DMS153 treated with DMSO at 0.1 percent for 48 hours (cell line): Measurements from ENCODE around the gene DLG4.

ENCODE experiments used
- DNase-seq: peaks from one replicate; lab custom pipeline; 2025; ENCODE audit not compliant: unreplicated experiment; lab: John Stamatoyannopoulos, UW

The DLG4 gene

DNA sequence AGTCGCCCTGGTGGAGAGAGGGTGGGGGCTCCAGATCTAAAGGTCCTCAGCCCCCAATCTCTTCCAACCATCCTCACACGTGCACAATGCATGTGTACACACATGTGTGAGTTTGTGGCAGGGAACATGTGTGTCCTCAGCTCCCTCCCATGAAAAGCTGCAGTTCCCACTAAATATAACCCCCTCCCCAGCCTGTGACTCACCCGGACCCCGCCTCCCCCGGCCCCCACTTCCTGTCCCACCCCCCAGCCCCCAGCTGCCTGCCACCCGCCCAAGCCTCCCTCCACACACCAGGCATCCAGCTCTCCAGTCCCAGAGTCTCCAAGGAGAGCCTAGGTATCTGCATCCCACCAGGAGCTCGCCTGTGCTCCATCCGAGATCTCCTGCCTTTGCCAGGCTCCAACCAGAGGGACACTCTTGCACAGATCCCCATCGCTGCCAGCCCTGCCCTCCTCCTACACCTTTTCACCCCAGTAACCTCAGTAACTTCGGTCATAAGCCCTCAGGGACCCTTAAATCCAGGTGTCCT lies 3.9 kb downstream of the DLG4 start:
- DNase-seq, result no peak

GRCh38 chr17:7215136-7215638 lies 4.4 kb downstream of the DLG4 start:
- DNase-seq, result no peak

DNA sequence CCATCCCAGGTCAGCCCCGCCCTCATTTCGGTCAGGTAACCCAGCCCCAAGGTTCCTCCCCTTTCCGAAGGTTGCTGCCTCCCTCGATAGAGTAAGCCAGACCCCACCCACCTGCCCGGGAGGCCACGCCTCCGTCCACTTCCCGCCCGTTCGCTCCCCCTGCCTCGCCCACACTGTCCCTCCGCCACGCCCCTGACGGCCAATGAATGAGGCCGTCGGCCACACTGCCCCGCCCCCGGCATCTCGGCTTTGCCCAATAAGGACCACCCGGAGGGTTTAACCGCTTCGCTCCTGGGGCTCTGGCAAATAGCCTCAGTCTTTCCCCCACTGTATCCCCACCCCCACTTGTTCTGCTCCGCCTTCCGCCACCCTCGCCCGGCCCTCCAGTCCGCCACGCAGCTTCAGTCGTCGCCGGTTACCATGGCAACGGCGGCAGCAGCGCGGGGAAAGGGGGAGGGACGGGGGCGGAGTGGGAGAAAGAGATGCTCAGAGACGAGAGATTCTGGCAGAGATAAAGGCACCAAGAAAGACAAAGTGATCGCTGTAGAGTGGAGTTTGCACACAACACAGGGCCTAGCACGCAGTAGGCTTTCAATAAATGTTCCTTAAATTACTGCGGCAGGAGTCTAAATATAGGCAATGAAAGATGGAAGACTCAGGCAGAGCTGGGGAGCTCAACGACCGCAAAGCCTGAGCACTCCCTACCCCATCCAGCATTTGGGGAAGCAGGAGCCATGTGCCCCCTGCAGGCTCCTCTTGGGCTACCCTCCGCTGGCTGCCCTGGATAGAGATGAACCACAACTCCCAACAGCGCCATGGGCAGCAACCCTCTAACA lies 5.1 kb downstream of the DLG4 start:
- peak; percentile 84 for DNase-seq

GRCh38 chr17:7213895-7214299 lies 5.7 kb downstream of the DLG4 start:
- peak; percentile 84 for DNase-seq

- no peak for DNase-seq
These were observed 8.0 kb downstream of the DLG4 start for GRCh38 chr17:7211491-7212273.

DNA sequence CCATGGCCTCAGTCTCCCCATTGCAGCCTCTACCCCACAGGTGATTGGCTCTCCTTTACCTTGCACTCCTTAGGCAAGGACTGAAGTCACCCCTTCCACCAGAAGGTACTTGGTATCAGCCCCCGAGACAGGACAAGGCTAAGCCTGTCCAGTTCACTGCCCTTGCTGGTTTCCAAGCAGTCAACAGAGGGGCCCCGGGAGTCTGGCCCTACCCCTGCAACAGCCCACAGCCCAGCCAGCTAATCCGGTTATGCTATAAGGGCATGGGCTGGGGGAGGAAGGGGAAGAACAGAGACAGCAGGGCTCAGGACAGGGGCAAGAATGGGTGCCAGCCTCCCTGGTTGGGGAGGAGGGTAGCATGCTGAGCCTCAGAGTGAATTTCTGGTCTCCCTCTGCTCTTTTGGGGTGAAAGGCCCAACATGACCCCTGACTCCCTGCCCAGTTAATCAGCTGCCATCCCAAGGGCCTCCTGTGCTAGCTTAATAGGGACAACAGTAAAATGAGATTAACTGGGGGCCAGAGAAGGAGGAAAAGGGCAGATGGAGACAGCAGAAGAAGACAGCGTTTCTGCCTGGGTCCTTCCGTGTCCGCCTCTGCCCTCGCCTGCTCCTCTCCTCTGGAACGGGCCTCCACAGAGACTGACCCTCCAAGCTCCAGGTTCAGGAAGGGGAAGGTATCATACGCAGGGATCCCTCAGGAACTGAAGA lies 10.7 kb downstream of the DLG4 start:
- no peak for DNase-seq

GRCh38 chr17:7208027-7208571 lies 11.5 kb downstream of the DLG4 start:
- no peak for DNase-seq

- DNase-seq, result no peak
These were observed 12.3 kb downstream of the DLG4 start for GRCh38 chr17:7207120-7208001.

DNA sequence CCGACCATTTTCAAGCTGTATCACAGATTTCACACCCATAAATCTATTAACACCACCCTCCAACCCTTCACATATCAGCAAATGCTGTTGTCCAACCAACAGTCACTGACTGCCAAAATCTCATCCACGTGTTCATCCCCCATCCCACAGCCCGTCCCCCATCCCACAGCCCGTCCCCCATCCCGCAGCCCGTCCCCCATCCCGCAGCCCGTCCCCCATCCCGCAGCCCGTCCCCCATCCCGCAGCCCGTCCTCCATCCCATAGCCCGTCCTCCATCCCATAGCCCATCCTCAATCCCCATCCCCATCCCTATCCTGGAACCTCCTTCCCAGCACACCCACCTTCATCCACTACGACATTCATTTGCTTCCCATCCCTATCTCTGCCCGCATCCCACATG lies 14.1 kb downstream of the DLG4 start:
- no peak for DNase-seq

DNA sequence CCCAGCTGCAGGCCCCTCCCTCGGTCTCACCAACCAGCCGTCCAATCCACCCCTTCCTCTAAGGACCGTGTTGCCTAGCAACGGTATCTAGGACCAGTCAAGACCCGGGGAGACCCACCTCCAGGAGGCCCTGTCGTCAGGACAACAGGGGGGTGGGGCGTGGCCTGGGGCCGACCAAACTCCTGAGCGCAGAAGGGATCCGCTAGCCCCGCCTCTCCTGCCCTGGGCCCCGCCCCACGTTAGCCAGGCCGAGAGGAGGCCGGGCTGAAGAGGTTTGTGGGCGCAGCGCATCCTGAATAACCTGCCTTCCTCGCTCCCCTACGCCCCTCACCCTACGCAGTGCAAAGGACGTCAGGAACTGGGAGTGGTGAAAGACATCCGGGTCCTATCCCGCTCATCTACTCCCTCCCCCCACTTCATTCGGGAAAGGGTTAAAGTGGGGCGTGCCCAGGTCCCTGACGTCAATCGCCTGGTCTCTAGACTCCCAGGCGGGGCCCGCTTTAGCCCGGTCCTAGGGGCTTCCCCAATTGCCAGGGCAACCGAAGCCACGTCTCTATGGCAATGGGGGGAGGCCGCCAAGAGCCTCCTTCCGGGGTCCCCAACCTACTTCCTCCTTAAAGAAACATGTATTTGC lies 14.7 kb downstream of the DLG4 start:
- DNase-seq, result peak; percentile 20

DNA sequence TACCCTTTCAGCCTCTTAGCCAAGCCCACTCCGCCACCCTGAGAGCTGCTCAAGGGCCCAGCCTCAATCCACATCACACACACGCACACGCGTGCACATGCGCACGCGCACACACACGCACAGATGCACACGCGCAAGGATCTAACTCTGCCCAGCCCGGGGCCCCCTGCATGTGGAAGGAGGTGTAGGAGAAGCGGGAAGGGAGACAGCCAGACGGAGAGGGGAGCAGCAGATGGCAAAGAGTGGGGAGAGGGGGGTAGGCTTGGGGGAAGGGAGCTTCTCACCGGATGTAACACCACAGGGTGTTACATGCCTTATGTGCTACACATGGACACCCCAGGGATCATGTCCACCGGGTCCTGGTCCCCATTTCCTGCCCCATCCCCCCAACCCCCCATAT lies 15.3 kb downstream of the DLG4 start:
- DNase-seq, result no peak

- no peak for DNase-seq
These were observed 16.2 kb downstream of the DLG4 start for GRCh38 chr17:7203391-7203790.

GRCh38 chr17:7196651-7197401 lies 22.8 kb downstream of the DLG4 start:
- no peak for DNase-seq

DNA sequence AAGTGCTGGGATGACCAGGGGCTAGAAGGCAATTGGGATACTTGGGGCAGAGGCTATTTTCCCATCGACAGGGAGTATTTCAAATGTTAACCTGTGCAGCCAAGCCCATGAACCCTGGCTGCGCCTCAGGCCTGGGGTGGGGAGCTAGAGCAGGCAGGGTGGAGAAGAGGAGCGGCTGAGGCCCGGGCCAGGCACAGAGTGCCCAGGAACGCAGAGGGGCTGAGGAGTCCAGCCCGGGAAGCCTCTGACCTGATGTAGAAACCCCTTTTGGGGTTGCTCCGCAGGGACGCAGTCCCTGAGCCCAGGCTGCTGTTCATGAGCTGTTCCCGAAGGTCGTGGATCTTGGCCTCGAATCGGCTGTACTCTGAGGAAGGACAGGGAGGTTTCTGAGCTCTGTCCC lies 23.7 kb downstream of the DLG4 start:
- no peak for DNase-seq

GRCh38 chr17:7192271-7192937 lies 27.2 kb downstream of the DLG4 start:
- no peak for DNase-seq

- no peak for DNase-seq
These were observed 27.9 kb downstream of the DLG4 start for GRCh38 chr17:7191571-7192270.

DNA sequence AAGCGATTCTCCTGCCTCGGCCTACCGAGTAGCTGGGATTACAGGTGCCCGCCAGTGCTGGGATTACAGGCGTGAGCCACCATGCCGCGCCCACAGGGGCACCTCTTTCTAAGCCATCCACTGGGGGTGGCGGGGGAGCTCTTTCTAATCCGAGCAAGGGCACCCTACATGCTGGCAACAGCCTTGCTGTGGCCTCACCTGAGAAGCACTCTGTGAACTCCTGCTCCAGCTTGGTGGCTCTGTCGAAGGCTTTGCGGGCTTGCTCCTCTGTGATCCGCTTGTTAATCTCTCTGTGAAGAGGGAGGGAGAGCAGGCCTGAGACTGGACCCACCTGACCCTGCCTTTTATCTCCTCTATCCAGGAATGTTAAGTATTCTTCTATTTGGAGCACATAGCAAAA lies 28.6 kb downstream of the DLG4 start:
- no peak for DNase-seq
